Measurements from ENCODE around the gene MEN1. TPM values are rescaled to one million over a fixed set of nuclear protein-coding genes. Genes with fewer than 3 reads are reported as not detected.
A peak's percentile ranks its signal among the peaks of the same experiment; 100 is the strongest.

The MEN1 gene
- total and polyA plus RNA-seq, 9 of the 15 experiments (the other 6 are each of a cell fraction or from before 2014, with no cell fraction given), result 3.4 to 57.2 (median 19.3) TPM

- intact Hi-C loops (cut with micrococcal nuclease) (no loop called here), in situ Hi-C loops (cut with MboI) (no loop called here)
- no peak overlapping the region for H2AFZ ChIP-seq (ENCODE audit: low read depth, low read length)
- peak overlapping the region in 1 of 2 experiments; percentile 66; a peak in 1 of 4 replicates for H3K9ac ChIP-seq (ENCODE audit: insufficient read depth in 1 of 2, low read depth in 2 of 2, low read length in 2 of 2)
- H3K4me2 ChIP-seq (ENCODE audit: insufficient read depth, low read length), result no peak overlapping the region
- ChIA-PET CTCF (ENCODE audit: low intra/inter-chr PET ratio) (no interaction called here), POLR2A (interaction anchor here (0.5 to 7.9 kb wide), 7 partner anchors 7 to 118 kb away, joined by 3 to 168 read pairs (median 5); partner anchors contain the start of gene SF1)
- H3K27me3 ChIP-seq (ENCODE audit: control insufficient read depth in 2 of 2, insufficient read depth in 2 of 2, low read length in 2 of 2), result no peaks in the 10 kb centered on the region
- peaks cover 19% of the 10 kb centered on the region for H3K79me2 ChIP-seq (ENCODE audit: control insufficient read depth, insufficient read depth, low read length)
- H3K36me3 ChIP-seq (ENCODE audit: control insufficient read depth, insufficient read depth, low read length), result peaks cover 72% of the 10 kb centered on the region
- 82% methylated on average over 11 of the region's 11 CpGs for WGBS (ENCODE audit: insufficient coverage, low coverage, missing lambda C conversion rate)
- no peak for FAIRE-seq
- ATAC-seq, result no peak
- H3K4me1 ChIP-seq (replicated peaks in 1 of 2; ENCODE audit: control insufficient read depth in 2 of 2, insufficient read depth in 2 of 2, low read length in 2 of 2), result peaks cover 16 to 60% of the 10 kb centered on the region in 2 experiments
- no peak overlapping the region for H3K4me3 ChIP-seq
- no TSS peak for BruUV-seq (replicated peaks)
- H4K20me1 ChIP-seq (replicated peaks; ENCODE audit: control insufficient read depth, insufficient read depth, low read length), result peaks cover 43% of the 10 kb centered on the region
- peak overlapping the region; percentile 62; the same call in 1 of the 3 replicates for H3K27ac ChIP-seq (ENCODE audit: extremely low read depth, low read depth, low read length)
- no peaks in the 10 kb centered on the region for H3K9me3 ChIP-seq (replicated peaks; ENCODE audit: control insufficient read depth, insufficient read depth, low read depth, low read length)
- H3K9me1 ChIP-seq (ENCODE audit: control insufficient read depth, insufficient read depth, low read length), result peaks cover 10% of the 10 kb centered on the region
- DNase-seq (ENCODE audit: extremely low read depth in 1 of 4, low spot score in 3 of 4), result no peak
- TF ChIP-seq CSDE1 (IDR thresholded peaks at IDR 0.05) (no peak), PHF21A (IDR thresholded peaks at IDR 0.05; ENCODE audit: borderline replicate concordance, low read depth) (no peak), NR2C2 (CRISPR knock-in tag; IDR thresholded peaks at IDR 0.05) (no peak), NR2C2 (tag; IDR thresholded peaks at IDR 0.05) (no peak), ZBTB43 (CRISPR knock-in tag; IDR thresholded peaks at IDR 0.05) (no peak), HCFC1 (IDR thresholded peaks at IDR 0.05; ENCODE audit: low read depth, low read length) (no peak), ILK (tag; IDR thresholded peaks at IDR 0.05; ENCODE audit: borderline replicate concordance, low read depth) (no peak), ZNF592 (IDR thresholded peaks at IDR 0.05) (no peak), ZNF644 (tag; IDR thresholded peaks at IDR 0.05; ENCODE audit: low read depth) (no peak), STAG1 (CRISPR knock-in tag; IDR thresholded peaks at IDR 0.05; ENCODE audit: borderline replicate concordance) (no peak), ZNF445 (CRISPR knock-in tag; IDR thresholded peaks at IDR 0.05; ENCODE audit: low read depth) (no peak), HMBOX1 (IDR thresholded peaks at IDR 0.05) (0 out of 2 replicates have a peak, but pooled peaks have one; percentile 13), HNRNPH1 (optimal IDR thresholded peaks at IDR 0.05; ENCODE audit: low read depth, low read length) (no peak), THAP7 (CRISPR knock-in tag; IDR thresholded peaks at IDR 0.05) (no peak), EGR1 (conservative IDR thresholded peaks at IDR 0.05) (0 out of 2 replicates have a peak, but pooled peaks have one; percentile 19)
Measured at GRCh38 chr11:64764040-64764611, 46.2 kb downstream of the MEN1 start.
